NCI-H226 (cell line): ENCODE data around the gene GIMAP6.
"Not testable (repeated sequence)": the region's sequence is repeated elsewhere in the genome, so short reads cannot be mapped to it uniquely, and the experiment has no call there.

Experiments
- DNase-seq: peaks from one replicate; pipeline ENCODE4 v3.0.0-alpha.2; 2015

The GIMAP6 gene

DNA sequence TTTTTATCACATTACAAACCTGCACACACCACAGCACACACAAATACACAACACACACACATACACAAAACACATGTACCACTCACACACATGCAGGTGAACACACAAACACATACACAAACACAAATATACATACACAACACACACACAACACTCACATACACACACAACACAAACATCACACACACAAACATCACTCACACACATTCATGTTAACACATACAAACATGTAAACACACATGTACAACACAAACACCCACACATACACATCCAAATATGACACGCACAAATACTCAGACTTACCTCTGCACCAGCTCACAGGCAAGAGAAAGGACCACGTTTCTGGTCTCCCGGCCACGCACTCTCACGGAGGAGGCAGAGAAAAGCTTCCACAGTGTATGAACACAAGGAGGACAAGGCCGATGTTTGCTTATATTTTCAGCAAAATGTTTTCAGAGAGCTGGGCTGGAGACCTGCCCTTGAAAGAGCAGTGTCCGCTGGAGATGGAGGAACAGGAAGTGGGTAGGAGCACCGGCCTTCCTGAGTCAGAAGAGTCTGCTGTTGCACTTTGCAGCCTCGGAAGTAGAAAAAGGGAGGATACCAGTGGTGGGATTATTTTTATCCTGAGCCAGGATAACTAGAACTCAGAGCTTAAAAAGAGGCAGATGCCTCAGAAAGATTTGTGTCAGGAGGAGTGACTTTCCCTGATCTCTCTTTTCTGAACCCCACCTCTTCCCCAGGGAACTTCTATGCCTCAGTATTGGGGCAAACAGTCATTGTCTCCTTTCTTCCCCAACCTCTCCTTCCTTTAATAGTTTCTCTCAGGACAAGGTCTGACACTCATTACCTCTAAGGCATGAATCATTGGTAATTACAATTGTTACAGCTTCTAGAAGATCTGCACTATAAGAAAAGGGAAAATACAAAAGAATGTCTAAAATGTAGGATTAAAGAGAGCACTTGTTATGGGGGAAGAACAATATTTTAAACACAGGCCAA is at the start of gene GIMAP6:
TSS of gene GIMAP6 (minus strand) at position 520 of the 999 bp plus-strand sequence. CDS start 2,243 bp downstream, outside the sequence.
- no peak for DNase-seq

DNA sequence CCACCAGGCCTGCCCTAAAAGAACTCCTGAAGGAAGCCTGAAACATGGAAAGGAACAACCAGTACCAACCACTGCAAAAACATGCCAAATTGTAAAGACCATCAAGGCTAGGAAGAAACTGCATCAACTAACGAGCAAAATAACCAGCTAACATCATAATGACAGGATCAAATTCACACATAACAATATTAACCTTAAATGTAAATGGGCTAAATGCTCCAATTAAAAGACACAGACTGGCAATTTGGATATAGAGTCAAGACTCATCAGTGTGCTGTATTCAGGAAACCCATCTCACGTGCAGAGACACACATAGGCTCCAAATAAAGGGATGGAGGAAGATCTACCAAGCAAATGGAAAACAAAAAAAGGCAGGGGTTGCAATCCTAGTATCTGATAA is 48.2 kb upstream of the GIMAP6 start:
- not testable (repeated sequence) for DNase-seq

DNA sequence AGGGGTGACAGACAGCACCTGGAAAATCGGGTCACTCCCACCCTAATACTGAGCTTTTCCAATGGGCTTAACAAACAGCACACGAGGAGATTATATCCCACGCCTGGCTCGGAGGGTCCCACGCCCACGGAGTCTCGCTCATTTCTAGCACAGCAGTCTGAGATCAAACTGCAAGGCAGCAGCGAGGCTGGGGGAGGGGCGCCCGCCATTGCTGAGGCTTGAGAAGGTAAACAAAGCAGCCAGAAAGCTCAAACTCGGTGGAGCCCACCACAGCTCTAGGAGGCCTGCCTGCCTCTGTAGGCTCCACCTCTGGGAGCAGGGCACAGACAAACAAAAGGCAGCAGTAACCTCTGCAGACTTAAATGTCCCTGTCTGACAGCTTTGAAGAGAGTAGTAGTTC is 46.4 kb upstream of the GIMAP6 start:
- not testable (repeated sequence) for DNase-seq

DNA sequence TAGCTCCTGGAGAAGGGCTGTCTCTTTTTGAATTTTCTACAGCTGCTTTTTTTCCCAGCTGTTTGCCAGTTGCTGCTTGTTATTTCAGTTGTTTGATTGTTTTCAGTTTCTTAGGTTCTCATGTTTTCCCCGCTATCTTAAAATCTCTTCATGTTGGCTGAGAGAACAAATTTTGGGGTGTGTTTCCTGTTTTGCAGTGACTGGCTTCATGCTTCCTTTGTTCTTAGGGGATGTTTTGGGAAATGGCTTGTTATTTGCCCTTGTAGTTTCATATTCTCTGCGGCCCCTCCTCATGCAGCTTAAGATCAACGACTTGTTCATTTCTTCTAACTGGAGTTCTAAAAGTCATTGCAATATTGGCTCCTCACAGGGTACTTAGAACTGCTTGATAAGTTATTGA is 44.7 kb upstream of the GIMAP6 start:
- DNase-seq = not testable (repeated sequence)

DNA sequence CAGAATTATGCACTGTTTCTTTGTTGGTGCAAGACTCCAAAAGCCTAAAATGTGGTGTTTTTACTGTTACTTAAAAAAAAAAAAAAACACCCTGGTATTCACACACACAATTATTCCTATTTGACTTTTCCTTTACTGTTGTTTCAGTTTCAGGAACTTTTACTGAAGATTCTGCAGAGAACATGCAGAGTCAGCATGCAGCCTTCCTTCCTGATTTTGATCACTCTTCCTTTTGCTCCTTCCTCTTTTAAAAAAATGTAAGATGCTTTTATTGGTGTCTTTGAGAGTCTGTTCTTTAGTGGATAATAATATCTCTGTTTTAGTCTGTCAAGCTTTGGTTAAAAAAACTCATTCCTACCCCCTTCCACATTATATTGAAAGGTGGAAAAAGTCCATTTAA is 44.1 kb upstream of the GIMAP6 start:
- DNase-seq = not testable (repeated sequence)

DNA sequence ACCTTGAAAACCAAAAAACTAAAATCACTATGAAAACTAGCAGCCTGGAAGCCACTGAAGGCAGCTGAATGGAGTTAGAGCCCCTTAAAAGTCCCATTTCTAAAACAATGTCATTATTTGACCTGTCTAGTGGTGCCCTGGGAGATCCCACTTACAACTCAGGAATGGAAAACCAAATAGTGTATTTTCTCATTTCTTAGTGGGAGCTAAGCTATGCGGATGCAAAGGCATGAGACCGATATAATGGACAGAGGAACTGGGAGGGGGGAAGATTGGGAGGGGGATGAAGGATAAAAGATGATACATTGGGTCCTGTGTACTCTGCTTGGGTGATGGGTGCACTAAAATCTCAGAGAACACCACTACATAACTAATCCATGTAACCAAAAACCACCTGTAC is 43.5 kb upstream of the GIMAP6 start:
- no peak for DNase-seq

DNA sequence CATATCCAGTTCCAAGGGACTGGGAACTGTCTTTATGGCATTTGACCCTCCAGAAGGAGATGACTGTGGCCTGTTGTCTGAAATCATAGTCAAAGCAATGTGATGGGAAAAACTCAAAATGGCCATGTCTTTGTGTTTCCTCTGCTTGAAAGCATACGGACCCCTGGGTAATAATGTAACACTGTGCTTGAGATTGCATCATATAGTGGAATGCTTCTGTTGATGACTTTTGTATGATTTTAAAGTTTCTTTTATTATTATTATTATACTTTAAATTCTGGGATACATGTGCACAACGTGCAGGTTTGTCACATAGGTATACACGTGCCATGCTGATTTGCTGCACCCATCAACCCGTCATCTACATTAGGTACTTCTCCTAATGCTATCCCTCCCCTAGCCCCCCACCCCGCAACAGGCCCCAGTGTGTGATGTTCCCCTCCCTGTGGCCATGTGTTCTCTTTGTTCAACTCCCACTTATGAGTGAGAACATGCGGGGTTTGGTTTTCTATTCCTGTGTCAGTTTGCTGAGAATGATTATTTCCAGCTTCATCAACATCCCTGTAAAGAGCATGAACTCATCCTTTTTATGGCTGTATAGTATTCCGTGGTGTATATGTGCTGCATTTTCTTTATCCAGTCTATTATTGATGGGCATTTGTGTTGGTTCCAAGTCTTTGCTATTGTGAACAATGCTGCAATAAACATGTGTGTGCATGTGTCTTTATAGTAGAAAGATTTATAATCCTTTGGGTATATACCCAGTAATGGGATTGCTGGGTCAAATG is 39.8 kb upstream of the GIMAP6 start:
- DNase-seq = not testable (repeated sequence)

DNA sequence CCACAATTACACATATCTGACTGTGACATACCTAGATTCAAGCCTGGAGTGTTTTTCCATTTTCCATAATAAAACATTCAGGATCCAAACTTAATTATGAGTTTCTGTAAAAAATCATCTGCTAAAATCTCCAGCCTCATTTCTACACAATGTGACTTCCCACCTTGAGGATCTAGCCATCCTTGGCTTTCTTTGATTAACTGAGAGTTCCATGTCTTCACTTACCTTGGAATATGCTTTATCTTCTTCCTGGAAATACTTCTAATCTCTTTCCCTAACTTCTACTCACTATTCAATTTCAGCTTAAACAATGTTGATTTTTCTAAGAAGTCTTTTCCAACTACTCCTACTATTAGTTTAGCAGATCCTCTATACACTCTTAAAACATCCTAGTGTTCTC is 36.8 kb upstream of the GIMAP6 start:
- DNase-seq = no peak

DNA sequence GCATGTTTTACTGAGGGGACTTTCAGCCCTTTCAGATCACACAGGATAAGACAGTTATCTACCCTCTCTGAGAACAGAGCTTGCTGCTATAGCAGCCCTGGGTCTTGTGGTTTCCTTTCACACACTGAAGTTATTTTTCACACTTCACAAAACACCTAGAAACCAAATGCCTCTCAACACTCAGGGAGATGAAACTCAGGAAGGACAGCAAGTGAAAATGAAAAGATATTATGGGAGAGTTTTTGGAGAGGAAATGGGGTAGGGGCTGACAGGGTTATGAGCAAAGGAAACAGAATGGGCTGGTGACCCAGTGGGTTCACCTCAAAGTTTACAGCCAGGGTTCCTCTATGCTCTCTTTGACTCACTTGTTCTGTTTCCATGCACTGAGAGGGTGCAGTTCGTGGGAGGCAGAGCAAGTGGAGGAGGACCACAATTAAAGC is 36.3 kb upstream of the GIMAP6 start:
- DNase-seq = no peak

DNA sequence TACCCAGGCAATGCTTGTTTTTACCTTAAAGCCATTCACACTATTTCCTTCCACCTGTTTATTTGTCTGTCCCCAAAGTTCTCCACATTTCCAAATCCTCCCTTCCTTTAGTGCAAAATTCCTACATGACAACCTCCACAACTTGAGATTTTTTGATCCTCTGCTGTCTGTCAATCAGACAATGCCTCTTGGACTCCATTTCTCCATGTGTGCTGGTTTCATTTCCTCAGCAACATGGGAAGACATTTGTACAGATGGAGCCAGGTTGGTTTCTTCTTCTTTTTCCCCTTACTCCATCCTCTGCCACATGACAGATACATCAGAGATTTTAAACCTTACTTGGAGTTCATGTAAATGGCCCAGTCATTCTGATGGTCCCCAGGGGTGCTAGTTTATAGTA is 34.2 kb upstream of the GIMAP6 start:
- DNase-seq = no peak

DNA sequence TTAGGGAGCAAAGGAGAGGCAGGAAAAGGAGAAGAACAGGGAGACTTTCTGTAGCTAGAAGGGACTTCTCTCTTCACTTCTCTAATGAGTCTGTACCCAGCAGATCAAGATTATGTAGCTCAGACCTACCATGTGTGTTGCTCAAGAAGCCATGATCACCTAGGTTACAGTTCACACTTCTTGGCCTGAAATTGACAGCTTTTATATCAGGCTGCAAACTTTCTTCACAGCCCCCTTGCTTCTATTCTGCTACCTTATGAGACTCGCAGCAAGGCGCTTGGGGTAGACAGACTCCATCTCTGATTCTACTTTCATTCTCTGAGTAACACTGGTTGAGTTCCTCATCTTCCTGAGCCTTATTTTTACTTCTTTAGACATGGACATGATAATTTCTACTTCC is 33.7 kb upstream of the GIMAP6 start:
- DNase-seq = no peak

DNA sequence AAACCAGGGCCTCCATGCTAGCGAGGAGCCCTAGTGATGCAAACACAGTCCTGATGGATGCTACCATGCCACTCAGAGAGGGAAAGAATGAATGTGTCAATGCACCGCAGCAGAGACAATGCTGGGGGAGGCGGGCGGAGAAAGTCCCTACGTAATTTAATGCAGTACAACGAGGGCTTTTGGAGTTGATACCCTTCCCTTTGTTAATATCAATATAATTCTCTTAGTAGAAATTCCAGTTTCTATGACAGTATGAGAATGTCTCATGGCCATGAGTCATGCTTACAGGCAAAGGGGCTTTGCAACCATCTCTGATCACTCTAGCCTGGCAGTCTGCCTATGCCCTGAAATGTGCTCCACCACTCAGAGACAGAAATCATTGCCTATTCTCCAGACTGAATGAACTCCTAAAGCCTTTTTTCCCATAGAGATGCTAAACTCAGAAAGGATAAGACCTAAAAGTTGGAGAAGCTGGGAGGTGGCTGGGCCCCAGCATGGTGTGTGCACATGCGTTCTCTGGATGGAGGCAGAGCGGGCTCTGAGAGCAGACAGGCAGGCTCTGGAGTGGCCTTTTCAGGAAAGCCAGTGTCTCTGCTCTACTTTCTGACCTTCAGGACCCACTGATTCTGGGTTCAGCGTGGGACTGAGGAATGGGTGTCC is 33.0 kb upstream of the GIMAP6 start:
- no peak for DNase-seq

DNA sequence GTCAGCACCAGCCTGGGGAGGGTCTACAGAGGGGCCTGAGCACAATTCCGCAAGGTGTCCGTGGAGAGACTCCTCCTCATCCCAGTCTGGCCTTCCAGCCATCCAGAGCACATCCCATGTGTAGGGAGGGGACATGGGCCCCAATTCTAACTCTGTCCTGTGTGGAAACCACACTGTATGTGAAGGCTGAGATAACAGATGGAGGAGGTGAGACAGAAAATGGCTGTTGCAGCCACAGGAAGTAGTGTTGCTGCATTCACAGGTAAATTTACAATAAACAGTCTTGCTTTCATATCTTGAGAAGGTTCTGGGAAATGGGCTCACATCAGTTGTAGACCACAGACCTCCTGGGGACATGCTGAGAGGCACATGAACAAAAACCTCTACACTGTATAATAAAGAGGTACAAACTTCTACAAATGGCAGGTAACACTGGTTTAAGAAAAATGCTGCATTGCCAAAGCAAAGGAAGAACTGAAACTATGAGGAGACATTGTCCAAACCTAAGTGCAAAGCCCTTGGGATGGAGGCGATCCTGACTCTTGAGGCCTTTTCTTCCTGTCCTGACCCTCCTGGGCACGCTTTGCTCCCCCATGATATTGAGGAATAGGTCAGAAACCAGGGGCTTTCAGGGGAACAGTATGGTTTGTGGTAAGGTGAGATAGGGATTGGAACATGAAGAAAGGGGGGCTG is 31.8 kb upstream of the GIMAP6 start:
- no peak for DNase-seq

DNA sequence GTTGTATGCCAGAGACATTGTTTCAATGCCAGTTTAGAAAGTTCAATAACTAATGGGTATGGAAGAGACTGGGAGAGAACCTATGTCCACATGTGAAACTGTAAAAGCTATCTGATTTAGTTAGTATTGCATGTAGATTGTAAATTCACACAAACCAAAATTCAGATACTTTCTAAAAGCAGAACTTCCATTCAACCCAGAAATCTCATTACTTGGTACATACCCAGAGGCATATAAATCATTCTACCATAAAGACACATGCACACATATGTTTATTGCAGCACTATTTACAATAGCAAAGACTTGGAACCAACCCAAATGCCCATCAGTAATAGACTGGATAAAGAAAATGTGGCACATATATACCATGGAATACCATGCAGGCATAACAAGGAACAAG is 30.6 kb upstream of the GIMAP6 start:
- not testable (repeated sequence) for DNase-seq

DNA sequence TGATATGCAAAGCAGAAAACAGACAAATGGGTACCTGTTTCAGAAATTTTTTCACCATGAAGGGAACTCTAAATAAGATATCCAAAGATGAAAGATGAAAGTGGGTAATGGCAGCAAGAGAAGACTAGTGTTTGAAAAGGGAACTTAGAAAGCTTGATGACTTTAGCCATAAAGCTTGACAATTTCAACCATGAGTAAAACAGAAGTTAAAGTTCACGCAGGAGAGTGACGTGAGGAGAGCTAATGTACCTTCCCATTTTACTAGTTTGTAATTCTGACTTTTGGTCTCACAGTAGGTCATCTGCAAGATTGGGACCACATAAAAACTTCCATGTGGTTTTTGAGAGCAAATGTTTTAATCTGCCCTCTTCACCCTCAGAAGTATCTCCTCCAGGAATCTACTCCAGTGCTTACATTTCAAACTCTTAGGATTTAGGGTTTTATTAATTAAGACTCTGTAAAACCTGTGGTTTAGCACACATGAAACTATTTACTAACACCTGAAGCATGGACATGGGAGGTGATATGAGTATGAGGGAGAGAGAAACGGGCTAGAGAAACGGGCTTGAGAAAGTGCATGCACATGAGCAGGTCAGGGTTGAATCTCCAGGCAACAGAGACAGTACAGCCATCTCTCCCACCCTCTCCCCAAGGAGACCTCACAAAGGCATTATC is 28.9 kb upstream of the GIMAP6 start:
- no peak for DNase-seq

DNA sequence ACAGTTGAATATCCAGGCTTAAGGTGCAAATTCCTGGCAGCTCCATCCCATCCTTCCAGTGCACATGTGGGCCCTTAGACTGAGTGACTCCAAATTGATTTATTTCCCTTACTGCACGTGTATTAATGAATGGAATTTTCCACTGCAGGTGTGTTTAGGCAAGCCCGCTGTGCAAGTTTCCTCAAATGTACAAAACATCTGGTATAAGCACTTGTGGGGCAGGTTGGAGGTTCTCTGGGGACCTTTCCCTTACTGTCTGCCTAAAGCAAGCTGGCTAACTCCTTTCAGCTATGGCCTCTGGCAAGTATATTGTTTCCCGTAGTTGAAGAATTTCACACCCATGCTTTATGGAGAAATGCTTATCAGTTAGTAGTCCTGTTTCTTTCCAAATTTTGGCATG is 25.3 kb upstream of the GIMAP6 start:
- DNase-seq = no peak

DNA sequence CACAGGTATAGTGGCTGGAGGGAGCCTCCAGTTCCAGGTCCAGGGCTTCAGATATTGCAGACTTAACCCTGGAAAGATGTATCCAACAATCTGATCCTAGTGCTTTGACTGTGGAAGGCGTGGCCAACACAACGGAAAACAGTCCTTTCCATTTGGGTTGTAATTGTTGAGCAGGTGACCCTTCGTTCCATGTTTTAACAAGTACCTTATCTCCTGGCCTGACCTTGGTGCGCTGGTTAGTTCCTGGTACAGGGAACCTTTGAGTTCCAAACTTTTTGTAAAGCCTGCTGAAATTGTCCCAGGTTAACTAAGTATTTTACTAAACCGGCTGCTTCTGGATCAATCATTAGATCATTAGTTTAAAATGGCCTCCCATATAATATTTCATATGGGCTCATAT is 23.9 kb upstream of the GIMAP6 start:
- no peak for DNase-seq

DNA sequence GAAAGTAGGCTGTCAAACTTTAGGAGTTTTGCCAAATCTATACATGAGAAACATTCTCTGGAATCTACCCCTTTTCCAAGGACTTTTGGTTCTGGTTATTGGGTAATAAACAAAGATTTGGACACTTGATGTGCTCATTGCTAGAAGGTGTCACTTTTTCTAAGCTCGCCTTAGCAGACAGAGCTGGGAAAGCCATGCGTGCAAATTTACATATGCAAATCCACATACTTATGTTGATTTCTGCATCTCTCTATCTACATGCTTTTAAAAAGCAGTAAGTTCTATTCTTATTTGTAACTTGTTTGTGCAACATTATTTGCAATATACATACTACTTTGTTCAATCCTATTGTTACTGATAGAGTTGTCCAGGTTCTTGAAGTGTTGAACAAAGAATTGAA is 22.5 kb upstream of the GIMAP6 start:
- DNase-seq = no peak

DNA sequence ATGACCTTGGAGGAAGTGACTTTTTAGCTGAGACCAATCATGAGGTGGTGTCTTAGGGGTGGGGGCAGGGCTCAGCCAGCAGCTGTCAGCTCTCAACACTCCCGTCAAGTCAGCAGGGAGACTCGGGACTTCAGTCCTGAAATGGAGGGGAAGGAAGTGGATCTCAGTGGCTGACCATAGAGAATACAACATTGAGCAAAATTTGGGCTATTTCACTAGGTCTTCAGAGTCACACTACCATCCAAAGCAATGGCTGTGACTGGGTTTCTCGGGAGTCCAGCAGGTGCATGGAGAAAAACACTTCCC is 16.8 kb upstream of the GIMAP6 start:
- DNase-seq = no peak

DNA sequence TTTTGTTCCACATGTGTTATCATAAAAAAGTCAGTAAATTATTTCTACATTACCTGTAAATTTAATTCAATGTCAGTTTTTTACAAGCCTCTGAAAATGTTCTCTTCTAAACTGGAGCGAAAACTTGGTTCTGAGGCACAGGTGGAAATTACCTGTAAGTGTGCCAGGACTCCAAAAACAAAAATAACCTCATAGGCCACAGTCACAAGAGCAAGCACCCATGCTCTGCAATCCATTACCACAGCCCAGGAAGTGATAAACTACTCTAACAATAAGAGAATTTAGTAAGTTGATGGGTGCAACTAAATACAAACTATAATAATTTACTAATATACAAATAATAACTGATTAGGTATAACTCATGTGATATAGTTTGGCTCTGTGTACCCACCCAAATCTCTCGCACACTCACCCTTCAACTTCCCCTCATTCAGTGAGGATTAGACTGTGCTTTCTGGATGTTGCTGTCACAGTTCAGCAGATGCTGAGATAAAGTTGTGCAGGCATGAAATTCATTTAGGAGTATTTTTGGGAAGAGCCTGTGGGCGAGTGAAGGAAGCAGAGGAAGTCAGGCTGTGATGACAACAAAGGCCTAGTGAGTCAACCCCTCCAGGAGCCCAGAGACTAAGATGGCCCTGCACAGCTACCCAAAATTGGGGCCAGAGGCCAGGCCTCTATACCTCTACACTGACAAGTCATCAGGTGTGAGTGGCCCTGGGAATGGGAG is 16.3 kb upstream of the GIMAP6 start:
- DNase-seq = no peak

DNA sequence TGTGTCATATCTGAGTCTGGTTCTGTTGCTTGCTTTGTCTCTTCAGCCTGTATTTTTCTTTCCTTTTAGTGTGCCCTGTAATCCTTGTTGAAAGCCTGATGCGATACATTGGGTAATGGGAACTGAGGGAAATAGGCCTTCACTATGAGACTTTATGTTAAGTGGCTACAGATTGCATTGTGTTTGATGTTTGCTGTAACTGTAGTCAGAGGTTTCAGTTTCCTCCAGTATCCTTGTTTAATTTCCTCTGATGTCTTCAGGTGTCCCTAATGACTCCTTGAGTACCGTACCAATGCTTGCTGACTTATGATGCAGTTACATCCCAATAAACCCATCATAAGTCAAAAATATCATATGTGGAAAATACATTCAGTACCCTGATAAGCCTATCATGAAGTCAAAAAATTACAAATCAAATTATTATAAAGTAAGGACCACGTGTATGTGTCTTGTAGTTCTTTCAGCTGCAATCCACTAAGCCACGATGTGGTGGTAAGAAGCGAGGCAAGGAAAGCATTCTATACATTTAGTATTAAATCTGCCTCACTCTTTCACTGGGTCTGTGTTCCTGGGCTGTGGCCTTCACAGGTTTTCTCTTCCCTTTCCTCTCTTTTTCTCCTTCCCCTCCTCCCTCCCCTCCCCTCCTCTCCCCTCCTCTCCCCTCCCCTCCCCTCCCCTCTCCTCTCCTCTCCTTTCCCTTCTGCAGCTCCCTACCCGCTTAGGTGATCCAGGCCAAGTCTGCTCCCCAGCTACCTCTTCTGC is 13.3 kb upstream of the GIMAP6 start:
- no peak for DNase-seq
